DND-41 (cell line): ENCODE measurements around the gene PTCRA.

ENCODE experiments used
- ATAC-seq: fragments of 200-7000 bp; cut with Tn5 transposase; 3 replicates; pipeline ENCODE4 v1.9.1; 2021; ENCODE audit warnings: low read depth; ENCODE audit not compliant: insufficient read depth
- DNase-seq: peaks from one replicate; pipeline ENCODE4 v3.0.0-alpha.2; 2020
- H2AFZ ChIP-seq: 2 replicates; pipeline ENCODE4 v1.6.0; 2012; ENCODE audit warnings: low read depth, low read length
- H3K27ac ChIP-seq: 2 replicates; pipeline ENCODE4 v1.5.1; 2012; ENCODE audit warnings: low read length, inconsistent platforms
- H3K27me3 ChIP-seq: fragments of 200-600 bp; sonication (generic); 2 replicates; pipeline ENCODE4 v1.6.0; 2012; ENCODE audit warnings: low read length, mild to moderate bottlenecking, inconsistent platforms; ENCODE audit not compliant: insufficient read depth, poor library complexity
- H3K36me3 ChIP-seq: 2 replicates; pipeline ENCODE4 v1.5.1; 2012; ENCODE audit warnings: low read length, inconsistent platforms; ENCODE audit not compliant: insufficient read depth
- H3K4me1 ChIP-seq: 2 replicates; pipeline ENCODE4 v1.5.1; 2012; ENCODE audit warnings: mild to moderate bottlenecking, low read length; ENCODE audit not compliant: insufficient read depth
- H3K4me2 ChIP-seq: 2 replicates; pipeline ENCODE4 v1.6.0; 2012; ENCODE audit warnings: mild to moderate bottlenecking, moderate library complexity, low read length, inconsistent platforms; ENCODE audit not compliant: insufficient read depth
- H3K4me3 ChIP-seq, 2 experiments: fragments of 200-600 bp in 1 of 2; shearing (Covaris generic) in 1 of 2; 2 replicates each; pipeline ENCODE4 v1.5.1; 2012 to 2016; ENCODE audit warnings: inconsistent platforms in 2 of 2, low read length in 2 of 2, mild to moderate bottlenecking in 2 of 2, low read depth in 1 of 2, moderate library complexity in 1 of 2
- H3K79me2 ChIP-seq: 2 replicates; pipeline ENCODE4 v1.6.0; 2012; ENCODE audit warnings: low read length, inconsistent platforms; ENCODE audit not compliant: insufficient read depth
- H3K9ac ChIP-seq: 2 replicates; pipeline ENCODE4 v1.6.0; 2012; ENCODE audit warnings: low read depth, mild to moderate bottlenecking, inconsistent platforms, low read length, moderate library complexity
- H3K9me3 ChIP-seq: 2 replicates; pipeline ENCODE4 v1.5.1; 2012; ENCODE audit warnings: low read length, moderate library complexity, mild to moderate bottlenecking, inconsistent platforms; ENCODE audit not compliant: insufficient read depth, severe bottlenecking
- H4K20me1 ChIP-seq: 2 replicates; pipeline ENCODE4 v1.6.0; 2012; ENCODE audit warnings: low read length; ENCODE audit not compliant: insufficient read depth
- CTCF ChIP-seq: IDR thresholded peaks from 2 replicates; pipeline ENCODE4 v1.5.1; 2012; ENCODE audit warnings: borderline replicate concordance, low read length, moderate library complexity, mild to moderate bottlenecking; ENCODE audit not compliant: poor library complexity, severe bottlenecking; ENCODE audit errors: extremely low read depth
- EZH2 ChIP-seq: IDR thresholded peaks from 3 replicates; pipeline ENCODE4 v1.6.1; 2012; ENCODE audit warnings: borderline replicate concordance, low read depth, mild to moderate bottlenecking, moderate library complexity, low read length, inconsistent platforms; ENCODE audit not compliant: severe bottlenecking

PTCRA gene, protein sequence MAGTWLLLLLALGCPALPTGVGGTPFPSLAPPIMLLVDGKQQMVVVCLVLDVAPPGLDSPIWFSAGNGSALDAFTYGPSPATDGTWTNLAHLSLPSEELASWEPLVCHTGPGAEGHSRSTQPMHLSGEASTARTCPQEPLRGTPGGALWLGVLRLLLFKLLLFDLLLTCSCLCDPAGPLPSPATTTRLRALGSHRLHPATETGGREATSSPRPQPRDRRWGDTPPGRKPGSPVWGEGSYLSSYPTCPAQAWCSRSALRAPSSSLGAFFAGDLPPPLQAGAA

DNA sequence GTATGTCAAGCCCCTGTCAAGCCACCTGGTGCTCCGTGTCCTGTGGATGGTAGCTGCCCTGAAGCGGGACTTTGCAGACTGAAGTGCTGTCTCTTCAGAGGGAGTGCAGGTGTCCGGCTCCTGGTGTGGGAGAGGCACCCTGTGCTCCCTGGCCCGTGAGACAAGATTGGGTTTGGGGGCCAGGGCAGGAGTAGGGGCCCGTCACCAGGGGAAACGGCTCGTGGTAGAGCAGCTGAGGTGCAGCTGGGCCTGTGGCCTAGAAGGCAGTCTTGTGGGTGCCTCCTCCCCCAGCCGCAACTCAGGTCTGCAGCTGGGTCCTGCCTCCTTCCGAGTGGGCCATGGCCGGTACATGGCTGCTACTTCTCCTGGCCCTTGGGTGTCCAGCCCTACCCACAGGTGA lies at the start of gene PTCRA:
Gene PTCRA, plus strand, starts transcription at position 322 of the 400 bp plus-strand sequence. Its CDS starts 17 bp downstream, at position 339.
- no peak within 1 kb of the TSS for H3K4me2 ChIP-seq
- peak; percentile 78 for ATAC-seq
- H2AFZ ChIP-seq: no peak within 1 kb of the TSS
- no peaks in the 10 kb centered on the region for H3K36me3 ChIP-seq
- H3K9me3 ChIP-seq: no peaks in the 10 kb centered on the region
- H3K79me2 ChIP-seq: no peaks in the 10 kb centered on the region
- TF ChIP-seq CTCF (no peak), EZH2 (no peak)
- H3K27ac ChIP-seq: no peak within 1 kb of the TSS
- DNase-seq: peak; percentile 47
- no peaks in the 10 kb centered on the region for H3K27me3 ChIP-seq
- 0 out of 2 replicates have a peak, but pooled peaks cover 5% of the 10 kb centered on the region for H3K4me1 ChIP-seq
- peak within 1 kb of the TSS; percentile 11; the same call in 1 of the 2 replicates for H3K9ac ChIP-seq
- H3K4me3 ChIP-seq: no peak within 1 kb of the TSS
- H4K20me1 ChIP-seq: no peaks in the 10 kb centered on the region

DNA sequence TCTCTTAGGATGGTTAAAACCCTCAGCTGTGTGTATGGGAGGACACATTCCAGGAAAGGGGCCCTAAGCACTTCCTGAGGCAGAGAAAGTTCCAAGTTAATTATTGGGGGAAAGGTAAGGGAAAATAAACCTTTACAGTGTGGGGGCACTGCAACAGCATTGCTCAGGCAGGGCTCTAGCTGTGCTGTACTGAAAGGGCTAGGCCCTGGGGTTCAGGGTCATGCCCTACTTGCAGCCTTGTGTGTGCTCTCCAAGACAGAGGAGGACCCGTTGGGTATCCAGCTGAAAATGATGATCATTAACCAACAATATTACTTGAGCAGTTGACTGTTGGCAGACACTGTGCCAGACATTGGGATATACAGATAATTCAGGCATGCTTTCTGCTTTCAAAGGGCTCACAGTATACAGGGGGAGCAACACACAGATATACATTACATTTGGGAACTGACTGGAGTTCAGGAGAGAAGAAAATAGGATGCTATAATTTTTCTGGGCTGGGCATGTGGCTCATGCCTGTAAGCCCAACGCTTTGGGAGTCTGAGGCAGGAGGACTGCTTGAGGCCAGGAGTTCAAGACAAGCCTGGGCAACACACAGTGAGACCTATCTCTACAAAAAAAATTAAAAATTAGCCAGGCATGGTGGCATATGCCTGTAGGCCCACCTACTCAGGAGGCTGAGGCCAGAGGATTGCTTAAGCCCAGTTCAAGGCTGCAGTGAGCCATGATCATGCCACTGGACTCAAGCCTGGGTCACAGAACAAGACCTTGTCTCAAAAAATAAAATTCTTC lies 45.5 kb upstream of the PTCRA start:
- no peak for DNase-seq
- Histone ChIP-seq H3K27me3 (no peaks in the 10 kb centered on the region), H3K4me1 (no peaks in the 10 kb centered on the region)

GRCh38 chr6:42871711-42872110 lies 44.1 kb upstream of the PTCRA start:
- no peak for TF ChIP-seq CTCF
- TF ChIP-seq EZH2: no peak
- Histone ChIP-seq H3K36me3 (peaks cover 13% of the 10 kb centered on the region; the same call in 1 of the 2 replicates), H2AFZ (no peak overlapping the region), H3K4me3 (no peak overlapping the region), H3K27ac (no peak overlapping the region), H3K79me2 (no peaks in the 10 kb centered on the region), H3K27me3 (no peaks in the 10 kb centered on the region), H3K4me1 (no peaks in the 10 kb centered on the region), H3K9me3 (no peaks in the 10 kb centered on the region), H3K9ac (no peak overlapping the region), H3K4me2 (no peak overlapping the region), H4K20me1 (no peaks in the 10 kb centered on the region)
- no peak for DNase-seq
- ATAC-seq: no peak

More for the DNA sequence above, 45.5 kb upstream of the PTCRA start:
- TF ChIP-seq EZH2: no peak
- no peak for TF ChIP-seq CTCF
- H2AFZ ChIP-seq: no peak overlapping the region
- no peaks in the 10 kb centered on the region for H3K9me3 ChIP-seq
- ATAC-seq: no peak
- peaks cover 21% of the 10 kb centered on the region; the same call in 1 of the 2 replicates for H3K36me3 ChIP-seq
- no peaks in the 10 kb centered on the region for H3K79me2 ChIP-seq
- H3K27ac ChIP-seq: no peak overlapping the region
- no peak overlapping the region for H3K4me3 ChIP-seq
- H3K9ac ChIP-seq: no peak overlapping the region
- no peaks in the 10 kb centered on the region for H4K20me1 ChIP-seq
- H3K4me2 ChIP-seq: no peak overlapping the region
